Measurements from ENCODE around the gene FKBP11. TPM values are rescaled to one million over a fixed set of nuclear protein-coding genes. Genes with fewer than 3 reads are reported as not detected.

FKBP11 gene
- total and polyA plus RNA-seq, 9 donors: 18.3 to 37.3 (median 22.4) TPM

DNA sequence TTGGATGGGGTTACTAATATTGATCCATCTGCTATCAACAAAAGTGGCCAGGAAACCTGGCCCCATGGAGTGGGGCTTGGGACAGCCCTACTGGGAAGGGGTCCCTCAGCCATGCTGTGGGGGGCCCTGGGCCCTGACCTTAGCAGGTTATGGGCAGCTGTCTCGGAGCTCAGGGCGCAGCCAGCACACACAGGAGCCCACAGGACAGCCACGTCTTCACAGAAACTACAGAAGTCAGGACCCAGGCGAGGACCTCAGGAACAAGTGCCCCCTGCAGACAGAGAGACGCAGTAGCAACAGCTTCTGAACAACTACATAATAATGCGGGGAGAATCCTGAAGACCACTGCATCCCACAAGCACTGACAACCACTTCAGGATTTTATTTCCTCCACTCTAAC is 11.9 kb upstream of the FKBP11 start:
- H3K4me1 ChIP-seq (ENCODE audit: control insufficient read depth, insufficient read depth, low read length): no peaks in the 10 kb centered on the region
- H3K9me3 ChIP-seq (replicated peaks; ENCODE audit: control insufficient read depth, low read depth, low read length): no peaks in the 10 kb centered on the region
- WGBS (ENCODE audit: insufficient coverage): 90% methylated on average over 2 of the region's 6 CpGs
- H3K4me3 ChIP-seq (ENCODE audit: low read length): no peak overlapping the region
- no peak for DNase-seq
- H3K27ac ChIP-seq (ENCODE audit: low read length): no peak overlapping the region
- H3K36me3 ChIP-seq (ENCODE audit: control insufficient read depth, insufficient read depth, low read length): peaks cover 86% of the 10 kb centered on the region
- no peaks in the 10 kb centered on the region for H3K27me3 ChIP-seq (ENCODE audit: control insufficient read depth, insufficient read depth, low read length)

DNA sequence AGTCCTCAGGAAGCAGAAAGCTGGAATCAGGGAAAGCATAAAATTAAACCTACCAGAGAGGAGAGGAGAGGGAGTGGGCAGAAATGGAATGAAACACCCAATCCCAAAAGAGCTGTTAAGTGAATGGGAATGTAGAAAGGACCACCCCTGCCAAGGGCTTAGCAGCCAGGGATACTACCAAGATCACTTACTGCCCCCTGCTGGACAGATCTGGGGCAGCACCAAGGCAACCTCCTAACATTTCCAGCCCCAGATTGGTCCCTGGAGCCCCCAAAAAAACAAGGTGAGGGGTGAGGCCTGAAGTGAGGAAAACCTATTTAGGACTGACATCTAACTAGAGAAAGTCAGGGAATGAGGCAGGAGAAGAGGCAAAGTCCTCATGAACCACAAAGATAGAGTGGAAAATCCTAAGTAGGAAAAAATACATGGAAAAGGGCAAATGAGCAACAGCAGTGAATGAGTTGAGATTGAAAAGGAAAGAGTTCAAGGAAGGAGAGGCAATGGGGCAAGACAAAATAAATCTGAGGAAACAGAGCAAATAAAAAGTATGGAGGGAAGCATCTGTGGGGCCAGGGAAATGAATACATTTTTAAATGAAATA is 11.2 kb upstream of the FKBP11 start:
- no peaks in the 10 kb centered on the region for H3K4me1 ChIP-seq (ENCODE audit: control insufficient read depth, insufficient read depth, low read length)
- no peak overlapping the region for H3K4me3 ChIP-seq (ENCODE audit: low read length)
- no peak overlapping the region for H3K27ac ChIP-seq (ENCODE audit: low read length)
- peak; percentile 83 for DNase-seq
- no peaks in the 10 kb centered on the region for H3K9me3 ChIP-seq (replicated peaks; ENCODE audit: control insufficient read depth, low read depth, low read length)
- peaks cover 86% of the 10 kb centered on the region for H3K36me3 ChIP-seq (ENCODE audit: control insufficient read depth, insufficient read depth, low read length)
- H3K27me3 ChIP-seq (ENCODE audit: control insufficient read depth, insufficient read depth, low read length): no peaks in the 10 kb centered on the region

DNA sequence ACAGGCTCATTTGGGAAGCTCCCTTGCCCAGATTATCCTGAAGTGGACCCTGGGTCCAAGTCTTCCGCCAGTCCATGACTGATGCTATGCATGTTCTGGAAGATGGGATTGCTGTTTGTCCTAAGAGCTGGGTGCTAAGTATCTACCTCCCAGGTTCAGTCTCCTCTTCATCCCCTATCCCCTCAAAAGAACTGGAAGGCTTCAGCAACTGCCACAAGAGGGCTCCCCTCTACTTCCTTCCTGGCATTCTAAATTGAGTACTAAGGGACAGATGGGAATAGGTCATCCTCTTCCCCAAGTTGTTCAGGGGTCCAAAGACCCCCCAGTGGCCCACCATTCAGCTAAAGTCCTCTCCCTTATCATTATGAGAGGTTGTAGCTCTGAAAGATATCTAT is 9.0 kb upstream of the FKBP11 start:
- no peaks in the 10 kb centered on the region for H3K4me1 ChIP-seq (ENCODE audit: control insufficient read depth, insufficient read depth, low read length)
- no peak overlapping the region for H3K27ac ChIP-seq (ENCODE audit: low read length)
- H3K9me3 ChIP-seq (replicated peaks; ENCODE audit: control insufficient read depth, low read depth, low read length): no peaks in the 10 kb centered on the region
- 80% methylated on average over 1 of the region's 1 CpG for WGBS (ENCODE audit: insufficient coverage)
- peaks cover 74% of the 10 kb centered on the region for H3K36me3 ChIP-seq (ENCODE audit: control insufficient read depth, insufficient read depth, low read length)
- no peaks in the 10 kb centered on the region for H3K27me3 ChIP-seq (ENCODE audit: control insufficient read depth, insufficient read depth, low read length)
- no peak overlapping the region for H3K4me3 ChIP-seq (ENCODE audit: low read length)
- DNase-seq: no peak

DNA sequence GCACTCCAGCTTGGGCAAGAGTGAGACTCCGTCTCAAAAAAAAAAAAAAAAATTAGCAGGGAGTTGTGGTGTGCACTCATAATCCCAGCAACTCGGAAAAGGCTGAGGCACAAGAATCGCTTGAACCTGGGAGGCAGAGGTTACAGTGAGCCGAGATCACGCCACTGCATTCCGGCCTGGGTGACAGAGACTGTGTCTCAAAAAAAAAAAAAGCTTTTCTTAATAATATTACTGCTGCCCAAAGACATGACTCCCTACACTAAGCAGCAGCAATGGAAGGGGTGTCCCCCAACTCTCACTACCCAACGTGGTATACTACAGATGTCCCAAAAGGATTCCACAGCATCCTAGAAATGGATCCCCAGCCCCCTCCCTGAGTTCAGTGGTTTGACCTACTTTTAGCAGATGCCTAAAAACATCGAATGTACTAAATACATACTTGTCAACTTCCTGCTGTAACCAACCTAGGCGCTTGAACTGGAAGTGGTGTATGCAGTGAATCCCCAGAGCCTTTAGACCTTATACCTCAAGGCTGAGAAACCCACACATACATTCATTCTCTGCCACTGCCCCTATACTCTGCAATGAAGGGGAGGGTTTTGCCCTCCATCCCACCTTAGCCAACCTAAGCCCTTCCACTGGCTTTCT is 8.5 kb upstream of the FKBP11 start:
- H3K4me3 ChIP-seq (ENCODE audit: low read length): no peak overlapping the region
- no peak overlapping the region for H3K27ac ChIP-seq (ENCODE audit: low read length)
- H3K36me3 ChIP-seq (ENCODE audit: control insufficient read depth, insufficient read depth, low read length): peaks cover 69% of the 10 kb centered on the region
- 80% methylated on average over 1 of the region's 9 CpGs for WGBS (ENCODE audit: insufficient coverage)
- no peaks in the 10 kb centered on the region for H3K4me1 ChIP-seq (ENCODE audit: control insufficient read depth, insufficient read depth, low read length)
- H3K27me3 ChIP-seq (ENCODE audit: control insufficient read depth, insufficient read depth, low read length): no peaks in the 10 kb centered on the region
- no peak for DNase-seq
- no peaks in the 10 kb centered on the region for H3K9me3 ChIP-seq (replicated peaks; ENCODE audit: control insufficient read depth, low read depth, low read length)

DNA sequence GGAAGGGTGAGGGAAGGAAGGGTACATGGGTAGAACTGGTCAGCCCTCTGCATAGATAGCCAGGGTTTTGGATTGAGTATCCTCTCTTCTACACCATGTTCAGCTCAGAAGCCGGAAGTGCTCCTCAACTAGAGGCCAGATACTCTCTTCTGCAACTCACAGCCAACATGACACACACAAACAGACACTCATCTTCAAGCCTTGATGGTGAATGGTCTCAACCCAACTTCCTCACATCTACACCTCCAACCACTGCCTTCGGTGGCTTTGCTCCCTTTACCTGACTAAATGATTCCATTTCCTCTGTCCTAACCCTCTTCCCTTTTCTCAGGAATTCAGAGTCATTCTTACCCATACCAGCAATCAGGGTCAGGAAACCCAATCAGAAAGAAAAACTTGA is 7.6 kb upstream of the FKBP11 start:
- H3K27ac ChIP-seq (ENCODE audit: low read length): no peak overlapping the region

DNA sequence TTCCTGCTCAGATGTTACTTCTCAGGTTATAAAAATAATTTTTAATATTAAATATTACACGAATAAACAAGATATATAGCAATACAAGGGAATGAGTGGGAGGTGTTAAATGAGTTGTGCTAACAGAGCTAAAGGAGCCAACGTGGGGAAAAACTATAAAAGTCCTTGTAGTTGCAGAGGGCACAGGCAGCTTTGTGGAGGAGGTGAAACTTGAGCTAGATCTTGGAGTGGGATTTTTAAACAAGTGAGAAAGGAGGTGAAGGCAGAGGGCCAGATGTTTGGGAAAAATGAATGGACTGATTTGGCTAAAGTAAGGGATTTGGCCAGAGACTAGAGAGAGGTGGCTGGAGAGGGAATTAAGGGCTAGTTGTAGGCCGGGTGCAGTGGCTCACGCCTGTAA is 5.2 kb upstream of the FKBP11 start:
- no peak overlapping the region for H3K27ac ChIP-seq (ENCODE audit: low read length)
- peaks cover 43% of the 10 kb centered on the region for H3K36me3 ChIP-seq (ENCODE audit: control insufficient read depth, insufficient read depth, low read length)
- no peak overlapping the region for H3K4me3 ChIP-seq (ENCODE audit: low read length)
- no peaks in the 10 kb centered on the region for H3K9me3 ChIP-seq (replicated peaks; ENCODE audit: control insufficient read depth, low read depth, low read length)
- peaks cover 2% of the 10 kb centered on the region for H3K27me3 ChIP-seq (ENCODE audit: control insufficient read depth, insufficient read depth, low read length)
- no peak for DNase-seq
- peaks cover 4% of the 10 kb centered on the region for H3K4me1 ChIP-seq (ENCODE audit: control insufficient read depth, insufficient read depth, low read length)
- WGBS (ENCODE audit: insufficient coverage): 71% methylated on average over 1 of the region's 4 CpGs

More for the DNA sequence above, 7.6 kb upstream of the FKBP11 start:
- no peak for DNase-seq
- WGBS (ENCODE audit: insufficient coverage): 76% methylated on average over 2 of the region's 2 CpGs
- Histone ChIP-seq H3K27me3 (ENCODE audit: control insufficient read depth, insufficient read depth, low read length) (no peaks in the 10 kb centered on the region), H3K36me3 (ENCODE audit: control insufficient read depth, insufficient read depth, low read length) (peaks cover 60% of the 10 kb centered on the region), H3K4me3 (ENCODE audit: low read length) (no peak overlapping the region), H3K9me3 (replicated peaks; ENCODE audit: control insufficient read depth, low read depth, low read length) (no peaks in the 10 kb centered on the region), H3K4me1 (ENCODE audit: control insufficient read depth, insufficient read depth, low read length) (no peaks in the 10 kb centered on the region)

DNA sequence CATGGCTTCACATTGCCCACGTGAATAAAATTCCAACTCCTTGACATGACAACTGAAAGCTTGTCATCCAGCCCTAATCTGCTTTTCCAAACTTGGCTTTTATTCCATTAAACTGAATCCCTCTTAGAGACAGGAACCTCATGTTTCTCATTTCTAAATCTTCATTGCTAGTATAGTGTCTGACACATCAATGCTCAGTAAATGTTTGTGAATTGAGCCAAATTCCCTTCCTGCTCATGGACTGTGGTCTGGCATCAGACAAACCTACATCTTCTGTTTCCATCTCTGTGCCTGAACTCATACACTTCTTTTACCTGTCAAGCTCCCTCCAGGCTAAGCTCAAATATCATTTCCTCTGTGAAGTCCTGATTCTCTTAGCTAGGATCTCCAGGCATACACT is 4.3 kb upstream of the FKBP11 start:
- no peak overlapping the region for H3K27ac ChIP-seq (ENCODE audit: low read length)
- no peak overlapping the region for H3K4me3 ChIP-seq (ENCODE audit: low read length)
- WGBS (ENCODE audit: insufficient coverage): 86% methylated on average over 1 of the region's 1 CpG
- no peaks in the 10 kb centered on the region for H3K9me3 ChIP-seq (replicated peaks; ENCODE audit: control insufficient read depth, low read depth, low read length)
- peaks cover 2% of the 10 kb centered on the region for H3K27me3 ChIP-seq (ENCODE audit: control insufficient read depth, insufficient read depth, low read length)
- DNase-seq: no peak
- H3K36me3 ChIP-seq (ENCODE audit: control insufficient read depth, insufficient read depth, low read length): peaks cover 35% of the 10 kb centered on the region
- peaks cover 5% of the 10 kb centered on the region for H3K4me1 ChIP-seq (ENCODE audit: control insufficient read depth, insufficient read depth, low read length)

DNA sequence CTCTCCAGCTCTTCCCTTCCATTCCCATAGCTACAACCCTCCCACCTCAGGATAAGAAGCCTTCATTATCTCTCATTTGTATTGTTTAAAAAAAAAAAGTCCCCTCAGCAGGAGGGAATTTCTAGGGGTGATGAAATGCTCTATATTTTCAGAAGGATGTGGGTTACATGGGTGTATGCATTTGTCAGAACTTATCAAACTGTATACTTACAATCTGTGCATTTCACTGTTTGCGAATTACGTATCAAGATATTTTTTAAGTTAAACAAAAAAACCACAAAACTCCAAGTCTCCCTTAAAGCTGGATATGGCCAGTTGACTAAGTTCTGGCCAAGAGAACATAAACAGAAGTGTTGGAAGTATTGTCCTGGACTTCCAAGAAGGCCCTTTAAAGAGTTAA is 2.0 kb upstream of the FKBP11 start:
- Histone ChIP-seq H3K27me3 (ENCODE audit: control insufficient read depth, insufficient read depth, low read length) (peaks cover 2% of the 10 kb centered on the region), H3K9me3 (replicated peaks; ENCODE audit: control insufficient read depth, low read depth, low read length) (no peaks in the 10 kb centered on the region), H3K36me3 (ENCODE audit: control insufficient read depth, insufficient read depth, low read length) (peaks cover 32% of the 10 kb centered on the region), H3K4me3 (ENCODE audit: low read length) (no peak overlapping the region), H3K4me1 (ENCODE audit: control insufficient read depth, insufficient read depth, low read length) (peaks cover 10% of the 10 kb centered on the region), H3K27ac (ENCODE audit: low read length) (no peak overlapping the region)
- no CpG with 5 or more reads among the region's 2 CpGs for WGBS (ENCODE audit: insufficient coverage)
- no peak for DNase-seq

DNA sequence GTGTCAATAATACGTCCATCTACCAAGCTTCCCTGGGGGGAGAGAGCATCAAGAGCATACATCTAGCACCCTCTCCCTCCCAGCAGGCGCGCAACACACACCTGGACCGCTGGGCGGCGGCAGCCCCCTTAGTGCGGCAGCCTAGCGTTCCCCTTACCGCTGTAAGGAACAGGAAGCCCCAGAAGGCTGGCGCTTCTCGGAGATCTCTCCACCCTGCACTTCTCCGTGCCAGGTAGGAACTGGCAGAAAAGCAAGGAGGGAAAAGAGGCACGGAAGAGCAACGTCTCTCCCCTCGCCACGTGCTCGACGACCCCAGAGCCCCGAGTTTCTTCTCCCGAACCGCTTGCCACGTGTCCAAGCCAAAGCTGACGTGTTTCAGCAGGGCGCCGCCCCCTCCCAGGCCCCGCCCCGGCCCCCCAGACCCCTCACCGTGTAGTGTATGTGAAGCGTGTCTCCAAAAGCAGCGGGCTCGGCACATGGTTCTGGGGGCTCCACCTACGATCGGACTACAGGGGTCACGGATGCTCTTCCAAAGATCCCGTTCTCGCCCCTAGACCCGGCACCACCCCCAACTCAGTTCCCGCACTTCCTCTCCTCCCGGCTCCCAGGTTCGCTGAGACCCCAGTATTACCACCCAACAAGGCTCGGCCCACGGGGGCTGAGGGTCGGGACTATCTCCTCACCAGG is 532 bp downstream of the FKBP11 start:
- peak; percentile 71 for DNase-seq
- Histone ChIP-seq H3K4me3 (ENCODE audit: low read length) (peak overlapping the region; percentile 85), H3K27me3 (ENCODE audit: control insufficient read depth, insufficient read depth, low read length) (peaks cover 2% of the 10 kb centered on the region), H3K9me3 (replicated peaks; ENCODE audit: control insufficient read depth, low read depth, low read length) (no peaks in the 10 kb centered on the region), H3K36me3 (ENCODE audit: control insufficient read depth, insufficient read depth, low read length) (peaks cover 20% of the 10 kb centered on the region), H3K27ac (ENCODE audit: low read length) (peak overlapping the region; percentile 82), H3K4me1 (ENCODE audit: control insufficient read depth, insufficient read depth, low read length) (peaks cover 10% of the 10 kb centered on the region)
- 0% methylated on average over 11 of the region's 43 CpGs for WGBS (ENCODE audit: insufficient coverage)

DNA sequence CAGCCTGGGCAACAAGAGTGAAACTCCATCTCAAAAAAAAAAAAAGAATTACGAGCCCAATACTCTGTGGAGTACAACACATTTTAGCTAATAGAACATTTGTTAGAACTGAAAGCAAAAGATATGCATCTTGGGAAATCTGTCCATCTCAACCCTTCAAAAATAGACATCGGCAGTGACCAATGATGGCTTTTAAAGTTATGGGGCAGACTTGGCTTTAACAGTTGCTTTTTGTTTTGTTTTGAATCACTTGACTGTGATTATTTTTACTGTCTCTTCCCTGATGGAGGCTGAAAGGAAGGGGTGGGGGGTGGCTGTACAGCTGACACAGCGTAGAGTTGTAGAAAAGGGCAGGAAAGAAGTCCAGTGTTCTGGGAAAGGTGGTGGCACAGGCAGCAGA is 2.2 kb downstream of the FKBP11 start:
- H3K27me3 ChIP-seq (ENCODE audit: control insufficient read depth, insufficient read depth, low read length): peaks cover 2% of the 10 kb centered on the region
- no peaks in the 10 kb centered on the region for H3K9me3 ChIP-seq (replicated peaks; ENCODE audit: control insufficient read depth, low read depth, low read length)

More for the DNA sequence above, 2.2 kb downstream of the FKBP11 start:
- WGBS (ENCODE audit: insufficient coverage): 100% methylated on average over 1 of the region's 3 CpGs
- peaks cover 20% of the 10 kb centered on the region for H3K36me3 ChIP-seq (ENCODE audit: control insufficient read depth, insufficient read depth, low read length)
- no peak overlapping the region for H3K4me3 ChIP-seq (ENCODE audit: low read length)
- no peak for DNase-seq
- H3K27ac ChIP-seq (ENCODE audit: low read length): no peak overlapping the region
- H3K4me1 ChIP-seq (ENCODE audit: control insufficient read depth, insufficient read depth, low read length): peaks cover 10% of the 10 kb centered on the region

All from muscle of leg (tissue), 11 donors.